ENCODE data around the gene TRIAP1. TPM values are rescaled to one million over a fixed set of nuclear protein-coding genes. Genes with fewer than 3 reads are reported as not detected.

Gene TRIAP1
- total RNA-seq, 2 donors from 2014 or later: 7.1 to 11.4 TPM

- H3K4me1 ChIP-seq (ENCODE audit: control insufficient read depth in 1 of 2, low read depth in 2 of 2): no peaks in the 10 kb centered on the region
- H3K9me3 ChIP-seq: no peaks in the 10 kb centered on the region
- ATAC-seq (ENCODE audit: insufficient number of reproducible peaks, low FRiP score, low read depth) (no peak), DNase-seq (ENCODE audit: low spot score) (no peak)
- no peaks in the 10 kb centered on the region for H3K36me3 ChIP-seq
- no peak for TF ChIP-seq CTCF (IDR thresholded peaks at IDR 0.05)
- no peak overlapping the region for H3K4me3 ChIP-seq
- no peaks in the 10 kb centered on the region for H3K27me3 ChIP-seq (replicated peaks; ENCODE audit: insufficient read depth)
- no peak overlapping the region for H3K27ac ChIP-seq
Observed at GRCh38 chr12:120408771-120409170, 37.4 kb downstream of the TRIAP1 start.

GRCh38 chr12:120406553-120406952, 39.6 kb downstream of the TRIAP1 start:
- Histone ChIP-seq H3K9me3 (no peaks in the 10 kb centered on the region), H3K27ac (no peak overlapping the region), H3K36me3 (no peaks in the 10 kb centered on the region), H3K4me1 (ENCODE audit: control insufficient read depth in 1 of 2, low read depth in 2 of 2) (no peaks in the 10 kb centered on the region), H3K4me3 (no peak overlapping the region), H3K27me3 (replicated peaks; ENCODE audit: insufficient read depth) (no peaks in the 10 kb centered on the region)
- no peak for ATAC-seq (ENCODE audit: insufficient number of reproducible peaks, low FRiP score, low read depth)
- DNase-seq (ENCODE audit: low spot score): no peak
- no peak for TF ChIP-seq CTCF (IDR thresholded peaks at IDR 0.05)

- Histone ChIP-seq H3K4me3 (no peak overlapping the region), H3K27ac (no peak overlapping the region), H3K36me3 (no peaks in the 10 kb centered on the region), H3K27me3 (replicated peaks; ENCODE audit: insufficient read depth) (no peaks in the 10 kb centered on the region), H3K9me3 (no peaks in the 10 kb centered on the region), H3K4me1 (ENCODE audit: control insufficient read depth in 1 of 2, low read depth in 2 of 2) (no peaks in the 10 kb centered on the region)
- ATAC-seq (ENCODE audit: insufficient number of reproducible peaks, low FRiP score, low read depth): no peak
- TF ChIP-seq CTCF (IDR thresholded peaks at IDR 0.05): no peak
- no peak for DNase-seq (ENCODE audit: low spot score)
Observed at GRCh38 chr12:120406069-120406468, 40.1 kb downstream of the TRIAP1 start.

GRCh38 chr12:120404271-120404670, 41.9 kb downstream of the TRIAP1 start:
- Histone ChIP-seq H3K4me1 (ENCODE audit: control insufficient read depth in 1 of 2, low read depth in 2 of 2) (no peaks in the 10 kb centered on the region), H3K27me3 (replicated peaks; ENCODE audit: insufficient read depth) (no peaks in the 10 kb centered on the region), H3K27ac (no peak overlapping the region), H3K4me3 (no peak overlapping the region), H3K9me3 (no peaks in the 10 kb centered on the region), H3K36me3 (no peaks in the 10 kb centered on the region)
- ATAC-seq (ENCODE audit: insufficient number of reproducible peaks, low FRiP score, low read depth) (no peak), DNase-seq (ENCODE audit: low spot score) (no peak)
- no peak for TF ChIP-seq CTCF (IDR thresholded peaks at IDR 0.05)

- no peak for ATAC-seq (ENCODE audit: insufficient number of reproducible peaks, low FRiP score, low read depth)
- no peak for TF ChIP-seq CTCF (IDR thresholded peaks at IDR 0.05)
- H3K9me3 ChIP-seq: no peaks in the 10 kb centered on the region
Observed at GRCh38 chr12:120403869-120404268, 42.3 kb downstream of the TRIAP1 start.

More at GRCh38 chr12:120403869-120404268, 42.3 kb downstream of the TRIAP1 start:
- Histone ChIP-seq H3K27me3 (replicated peaks; ENCODE audit: insufficient read depth) (no peaks in the 10 kb centered on the region), H3K4me1 (ENCODE audit: control insufficient read depth in 1 of 2, low read depth in 2 of 2) (no peaks in the 10 kb centered on the region), H3K4me3 (no peak overlapping the region), H3K27ac (no peak overlapping the region), H3K36me3 (no peaks in the 10 kb centered on the region)
- DNase-seq (ENCODE audit: low spot score): no peak
